Urothelium cell line (cell line): Measurements from ENCODE around the gene LCA5.
"Not testable (repeated sequence)": the region's sequence is repeated elsewhere in the genome, so short reads cannot be mapped to it uniquely, and the experiment has no call there.

Experiments used
- DNase-seq: peaks from one replicate; pipeline ENCODE4 v3.0.0; 2011; ENCODE audit warnings: low spot score, mixed read lengths
- FAIRE-seq: peaks from 2 replicates; lab custom pipeline; 2011; peaks lifted over from hg19 to GRCh38; lab: Jason Lieb, UNC

Gene LCA5

GRCh38 chr6:79538106-79538971 is 1.1 kb upstream of the LCA5 start:
- FAIRE-seq = no peak
- DNase-seq = no peak

GRCh38 chr6:79536585-79536953 is 661 bp downstream of the LCA5 start:
- no peak for FAIRE-seq
- peak; percentile 8 for DNase-seq

- DNase-seq, FAIRE-seq: not testable (repeated sequence)
These were observed 7.7 kb downstream of the LCA5 start for GRCh38 chr6:79529567-79529966.

GRCh38 chr6:79526897-79527296 is 10.3 kb downstream of the LCA5 start:
- DNase-seq (no peak), FAIRE-seq (no peak)

- DNase-seq (peak; percentile 24), FAIRE-seq (no peak)
These were observed 11.7 kb downstream of the LCA5 start for GRCh38 chr6:79525272-79526100.

GRCh38 chr6:79524065-79524464 is 13.2 kb downstream of the LCA5 start:
- DNase-seq (no peak), FAIRE-seq (no peak)

- no peak for FAIRE-seq
- no peak for DNase-seq
These were observed 14.6 kb downstream of the LCA5 start for GRCh38 chr6:79522609-79523008.

GRCh38 chr6:79520534-79520933 is 16.7 kb downstream of the LCA5 start:
- DNase-seq = no peak
- no peak for FAIRE-seq

GRCh38 chr6:79518842-79519241 is 18.4 kb downstream of the LCA5 start:
- DNase-seq (no peak), FAIRE-seq (no peak)

GRCh38 chr6:79515436-79515835 is 21.8 kb downstream of the LCA5 start:
- FAIRE-seq (no peak), DNase-seq (no peak)

- FAIRE-seq = no peak
- no peak for DNase-seq
These were observed 24.1 kb downstream of the LCA5 start for GRCh38 chr6:79513111-79513510.

- no peak for DNase-seq
- FAIRE-seq = no peak
These were observed 25.2 kb downstream of the LCA5 start for GRCh38 chr6:79512014-79512413.

- no peak for FAIRE-seq
- no peak for DNase-seq
These were observed 26.5 kb downstream of the LCA5 start for GRCh38 chr6:79510707-79511106.

- DNase-seq = no peak
- no peak for FAIRE-seq
These were observed 31.0 kb downstream of the LCA5 start for GRCh38 chr6:79506251-79506650.

GRCh38 chr6:79504372-79504771 is 32.9 kb downstream of the LCA5 start:
- FAIRE-seq = no peak
- no peak for DNase-seq

- DNase-seq (no peak), FAIRE-seq (no peak)
These were observed 38.4 kb downstream of the LCA5 start for GRCh38 chr6:79498842-79499241.

- DNase-seq (no peak), FAIRE-seq (no peak)
These were observed 42.0 kb downstream of the LCA5 start for GRCh38 chr6:79495246-79495645.

- no peak for FAIRE-seq
These were observed 42.4 kb downstream of the LCA5 start for GRCh38 chr6:79494841-79495240.

GRCh38 chr6:79470728-79471127 is 66.5 kb downstream of the LCA5 start:
- FAIRE-seq = no peak
- no peak for DNase-seq

More at GRCh38 chr6:79494841-79495240, 42.4 kb downstream of the LCA5 start:
- DNase-seq = no peak

GRCh38 chr6:79469376-79470246 is 67.6 kb downstream of the LCA5 start:
- FAIRE-seq = no peak

GRCh38 chr6:79468587-79468986 is 68.6 kb downstream of the LCA5 start:
- DNase-seq = no peak
- FAIRE-seq = no peak

More at GRCh38 chr6:79469376-79470246, 67.6 kb downstream of the LCA5 start:
- no peak for DNase-seq
